RCC 7860 (cell line): ENCODE measurements around the gene MYO5A.
"Not testable (repeated sequence)": the region's sequence is repeated elsewhere in the genome, so short reads cannot be mapped to it uniquely, and the experiment has no call there.

Source experiments
- DNase-seq: peaks from one replicate; pipeline ENCODE4 v3.0.0-alpha.2; 2015; ENCODE audit warnings: low spot score
- FAIRE-seq: peaks from 2 replicates; lab custom pipeline; 2012; peaks lifted over from hg19 to GRCh38; lab: Jason Lieb, UNC

Gene MYO5A

GRCh38 chr15:52528564-52529340 is at the start of gene MYO5A:
MYO5A (minus strand) TSS chr15:52528880; CDS start chr15:52528806, 74 bp downstream.
- FAIRE-seq (no peak), DNase-seq (peak; percentile 61)

GRCh38 chr15:52576692-52577091 is 48.0 kb upstream of the MYO5A start:
- no peak for FAIRE-seq

DNA sequence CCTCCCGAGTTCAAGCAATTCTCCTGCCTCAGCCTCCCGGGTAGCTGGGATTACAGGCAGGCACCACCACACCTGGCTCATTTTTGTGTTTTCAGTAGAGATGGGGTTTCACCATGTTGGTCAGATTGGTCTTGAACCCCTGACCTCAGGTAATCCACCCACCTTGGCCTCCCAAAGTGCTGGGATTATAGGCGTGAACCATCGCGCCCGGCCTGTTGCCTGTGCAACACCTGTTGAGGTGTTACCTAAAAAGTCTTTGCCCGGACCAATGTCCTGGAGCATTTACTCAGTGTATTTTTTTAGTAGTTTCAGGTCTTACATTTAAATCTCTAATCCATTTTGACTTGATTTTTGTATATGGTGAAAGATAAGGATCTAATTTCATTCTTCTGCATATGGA is 46.9 kb upstream of the MYO5A start:
- not testable (repeated sequence) for DNase-seq, FAIRE-seq

More at GRCh38 chr15:52576692-52577091, 48.0 kb upstream of the MYO5A start:
- no peak for DNase-seq

DNA sequence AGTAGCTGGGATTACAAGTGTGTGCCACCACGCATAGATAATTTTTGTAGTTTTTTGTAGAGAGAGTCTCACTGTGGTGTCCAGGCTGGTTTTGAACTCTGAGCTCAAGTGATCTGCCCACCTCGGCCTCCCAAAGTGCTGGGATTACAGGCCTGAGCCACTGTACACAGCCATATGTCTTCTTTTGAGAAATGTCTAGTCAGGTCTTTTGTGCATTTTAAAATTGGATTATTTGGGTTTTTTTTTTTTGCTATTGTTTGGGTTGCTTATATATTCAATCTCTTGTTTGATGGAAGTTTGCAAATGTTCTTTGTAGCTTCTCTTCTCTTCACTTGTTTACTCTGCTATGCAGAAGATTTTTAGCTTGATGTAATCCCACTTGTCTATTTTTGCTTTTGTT is 46.4 kb upstream of the MYO5A start:
- FAIRE-seq = no peak

DNA sequence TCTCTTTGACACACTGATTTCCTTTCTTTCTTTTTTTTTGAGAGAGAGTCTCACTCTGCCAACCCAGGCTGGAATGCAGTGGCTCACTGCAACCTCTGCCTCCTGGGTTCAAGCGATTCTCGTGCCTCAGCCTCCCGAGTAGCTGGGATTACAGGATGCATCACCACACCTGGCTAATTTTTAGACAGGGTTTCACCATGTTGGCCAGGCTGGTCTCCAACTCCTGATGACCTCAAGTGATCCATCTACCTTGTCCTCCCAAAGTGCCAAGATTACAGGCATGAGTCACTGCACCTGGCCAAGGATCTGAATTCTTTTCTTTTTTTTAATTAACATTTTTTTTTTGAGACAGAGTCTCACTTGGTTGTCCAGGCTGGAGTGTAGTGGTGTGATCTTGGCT is 45.9 kb upstream of the MYO5A start:
- DNase-seq = peak; percentile 66
- peak; percentile 83 for FAIRE-seq

More for the DNA sequence above, 46.4 kb upstream of the MYO5A start:
- DNase-seq = no peak

- peak; percentile 41 for FAIRE-seq
These were observed 40.2 kb upstream of the MYO5A start, which contains the start of gene ARPP19 for GRCh38 chr15:52568601-52569585. ARPP19 (minus strand) TSS chr15:52569030; CDS start chr15:52568892, 138 bp downstream.

GRCh38 chr15:52567871-52568600 is 39.4 kb upstream of the MYO5A start:
- DNase-seq (peak; percentile 40), FAIRE-seq (no peak)

More at GRCh38 chr15:52568601-52569585, 40.2 kb upstream of the MYO5A start, which contains the start of gene ARPP19:
- DNase-seq = peak; percentile 90

- FAIRE-seq = no peak
- no peak for DNase-seq
These were observed 38.2 kb upstream of the MYO5A start for GRCh38 chr15:52566889-52567288.

DNA sequence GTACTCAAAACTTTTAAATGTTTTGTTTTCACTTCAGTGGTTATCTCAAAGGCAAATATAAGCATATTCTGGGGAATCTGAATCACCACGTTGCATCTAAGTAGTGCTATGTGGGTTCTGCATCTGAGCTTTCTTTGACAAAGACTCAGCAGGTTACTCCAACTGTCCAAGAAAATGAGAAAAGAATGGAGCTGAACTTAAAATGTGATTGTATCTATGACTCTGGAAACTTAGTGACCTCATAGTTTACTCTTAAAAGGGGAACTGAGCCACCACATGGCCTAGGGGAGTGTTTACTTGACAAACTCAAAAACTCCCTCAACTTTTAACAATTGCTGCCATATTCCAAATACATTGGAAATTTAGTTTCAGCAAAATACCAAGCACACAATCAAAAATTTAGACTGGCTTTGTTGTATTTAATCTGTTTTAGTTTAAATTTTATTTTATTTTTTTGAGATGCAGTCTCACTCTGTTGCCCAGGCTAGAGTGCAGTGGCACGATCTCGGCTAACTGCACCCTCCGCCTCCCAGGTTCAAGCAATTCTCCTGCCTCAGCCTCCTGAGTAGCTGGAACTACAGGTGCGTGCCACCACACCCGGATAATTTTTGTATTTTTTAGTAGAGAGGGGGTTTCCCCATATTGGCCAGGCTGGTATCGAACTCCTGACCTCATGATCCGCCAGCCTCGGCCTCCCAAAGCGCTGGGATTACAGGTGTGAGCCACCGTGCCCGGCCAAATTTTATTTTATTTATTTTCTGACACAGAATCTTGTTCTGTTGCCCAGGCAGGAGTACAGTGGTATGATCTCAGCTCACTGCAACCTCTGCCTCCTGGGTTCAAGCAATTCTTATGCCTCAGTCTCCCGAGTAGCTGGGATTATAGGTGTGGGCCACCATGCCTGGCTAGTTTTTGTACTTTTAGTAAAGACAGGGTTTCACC is 37.0 kb upstream of the MYO5A start:
- FAIRE-seq, DNase-seq: not testable (repeated sequence)

GRCh38 chr15:52563501-52564060 is 34.9 kb upstream of the MYO5A start:
- FAIRE-seq (no peak), DNase-seq (no peak)

- DNase-seq = no peak
- no peak for FAIRE-seq
These were observed 30.9 kb upstream of the MYO5A start for GRCh38 chr15:52559575-52559974.

GRCh38 chr15:52559022-52559421 is 30.3 kb upstream of the MYO5A start:
- FAIRE-seq (no peak), DNase-seq (no peak)

GRCh38 chr15:52558196-52558595 is 29.5 kb upstream of the MYO5A start:
- DNase-seq (peak; percentile 69), FAIRE-seq (peak; percentile 95)

- no peak for FAIRE-seq
- no peak for DNase-seq
These were observed 28.6 kb upstream of the MYO5A start for GRCh38 chr15:52557274-52557641.

GRCh38 chr15:52556524-52557273 is 28.0 kb upstream of the MYO5A start:
- DNase-seq = no peak
- FAIRE-seq = no peak

DNA sequence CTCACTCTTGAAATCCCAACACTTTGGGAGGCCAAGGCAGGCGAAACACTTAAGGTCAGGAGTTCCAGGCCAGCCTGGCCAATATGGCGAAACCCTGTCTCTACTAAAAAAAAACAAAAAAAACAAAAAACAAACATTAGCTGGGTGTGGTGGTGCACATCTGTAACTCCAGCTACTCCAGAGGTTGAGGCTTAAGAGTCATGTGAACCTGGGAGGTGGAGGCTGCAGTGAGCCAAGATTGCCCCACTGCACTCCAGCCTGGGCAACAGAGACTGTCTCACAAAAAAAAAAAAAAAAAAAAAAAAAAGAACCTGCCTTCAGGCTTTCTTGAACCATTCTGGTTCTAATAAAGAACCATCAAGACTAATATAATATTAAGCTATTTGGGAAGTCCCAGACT is 23.6 kb upstream of the MYO5A start:
- FAIRE-seq (no peak), DNase-seq (no peak)

DNA sequence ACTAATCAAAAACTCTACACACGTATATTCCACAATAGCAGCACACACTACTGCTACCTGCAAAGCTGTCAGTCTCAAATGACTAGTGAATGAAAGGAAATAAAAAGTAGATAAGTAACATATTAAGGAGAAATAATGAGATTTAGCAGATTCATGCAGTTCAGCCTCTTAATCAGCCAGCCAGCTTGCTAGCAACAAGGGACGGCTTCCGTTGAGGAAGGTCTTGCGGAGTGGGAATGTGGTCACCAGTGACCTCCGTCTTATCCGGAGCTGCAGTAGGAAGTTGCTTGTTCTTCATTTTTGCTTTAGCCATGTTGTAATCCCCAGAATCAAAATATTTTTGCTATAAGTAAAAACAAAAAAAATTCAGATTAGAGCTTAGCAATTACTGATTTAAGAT is 23.1 kb upstream of the MYO5A start:
- no peak for FAIRE-seq
- no peak for DNase-seq

- DNase-seq, FAIRE-seq: not testable (repeated sequence)
These were observed 22.5 kb upstream of the MYO5A start for GRCh38 chr15:52551186-52551585.
